ENCODE measurements around the gene SDF2L1.
"Not testable (repeated sequence)": the region's sequence is repeated elsewhere in the genome, so short reads cannot be mapped to it uniquely, and the experiment has no call there.

Gene SDF2L1

GRCh38 chr22:21686634-21687393 is 44.7 kb downstream of the SDF2L1 start:
- DNase-seq (ENCODE audit: low read depth): no peak

- DNase-seq (ENCODE audit: low read depth): no peak
These were observed 45.7 kb downstream of the SDF2L1 start for GRCh38 chr22:21687685-21688259.

GRCh38 chr22:21688341-21688705 is 46.2 kb downstream of the SDF2L1 start:
- DNase-seq (ENCODE audit: low read depth): no peak

- no peak for DNase-seq (ENCODE audit: low read depth)
These were observed 46.7 kb downstream of the SDF2L1 start for GRCh38 chr22:21688706-21689381.

- DNase-seq (ENCODE audit: low read depth): no peak
These were observed 48.3 kb downstream of the SDF2L1 start for GRCh38 chr22:21690401-21690801.

GRCh38 chr22:21691816-21692215 is 49.7 kb downstream of the SDF2L1 start:
- DNase-seq (ENCODE audit: low read depth): no peak

GRCh38 chr22:21692856-21693255 is 50.8 kb downstream of the SDF2L1 start:
- not testable (repeated sequence) for DNase-seq (ENCODE audit: low read depth)

- DNase-seq (ENCODE audit: low read depth): no peak
These were observed 51.4 kb downstream of the SDF2L1 start for GRCh38 chr22:21693333-21693998.
